Nephron (organoid): ENCODE data around the gene LGMN.

Experiments
- H3K27ac Mint-ChIP-seq, 3 experiments: 2 replicates each; pipeline ENCODE4 v1.8.0; 2020; ENCODE audit warnings: mixed read lengths in 3 of 3, mild to moderate bottlenecking in 2 of 3, moderate library complexity in 1 of 3
- H3K27me3 Mint-ChIP-seq: 2 replicates; pipeline ENCODE4 v1.8.0; 2021; ENCODE audit warnings: low read depth, mild to moderate bottlenecking, moderate library complexity, mixed read lengths
- H3K36me3 Mint-ChIP-seq: 2 replicates; pipeline ENCODE4 v1.8.0; 2020; ENCODE audit warnings: low read depth, mixed read lengths
- H3K4me1 Mint-ChIP-seq: 2 replicates; pipeline ENCODE4 v1.8.0; 2020; ENCODE audit warnings: mixed read lengths
- H3K4me3 Mint-ChIP-seq, 3 experiments: 2 replicates each; pipeline ENCODE4 v1.8.0; 2020; ENCODE audit warnings: mild to moderate bottlenecking in 3 of 3, mixed read lengths in 3 of 3, moderate library complexity in 2 of 3
- H3K9me3 Mint-ChIP-seq: 2 replicates; pipeline ENCODE4 v1.8.0; 2020; ENCODE audit warnings: mixed read lengths
- CTCF ChIP-seq, 3 experiments: fragments of 200-600 bp; sonication (generic); IDR thresholded peaks; one replicate each; pipeline ENCODE4 v1.5.0; 2021; ENCODE audit warnings: antibody characterized with exemption in 3 of 3; ENCODE audit not compliant: unreplicated experiment in 3 of 3

LGMN gene

DNA sequence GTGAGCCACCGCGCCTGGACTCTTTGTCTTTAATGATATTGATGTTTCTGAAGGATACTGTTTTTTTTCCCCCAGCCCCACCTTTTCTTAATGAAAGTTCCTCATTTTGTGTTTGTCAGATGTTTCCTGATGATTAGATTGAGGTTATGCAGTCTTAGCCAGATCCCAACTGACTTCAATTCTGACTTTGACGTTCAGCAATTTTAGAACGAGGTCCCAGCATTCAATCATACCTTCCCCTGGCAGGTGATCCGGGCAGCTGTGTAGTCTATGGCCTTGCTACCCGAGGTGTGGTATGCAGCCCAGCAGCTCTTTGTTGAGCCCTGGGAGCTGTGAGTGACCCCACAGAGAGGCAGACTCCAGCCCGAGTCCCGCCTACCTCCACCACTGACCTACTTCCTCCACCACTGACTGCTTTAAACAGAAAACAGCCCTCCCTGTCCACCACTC, 82.7 kb downstream of the LGMN start:
- Mint-ChIP-seq H3K4me3 (no peak overlapping the region), H3K9me3 (no peaks in the 10 kb centered on the region), H3K4me1 (no peaks in the 10 kb centered on the region), H3K27me3 (peaks cover 3% of the 10 kb centered on the region), H3K36me3 (peaks cover 10% of the 10 kb centered on the region), H3K27ac (no peak overlapping the region)
- TF ChIP-seq CTCF (IDR thresholded peaks at IDR 0.05; ENCODE audit: unreplicated experiment in 3 of 3) = no peak

DNA sequence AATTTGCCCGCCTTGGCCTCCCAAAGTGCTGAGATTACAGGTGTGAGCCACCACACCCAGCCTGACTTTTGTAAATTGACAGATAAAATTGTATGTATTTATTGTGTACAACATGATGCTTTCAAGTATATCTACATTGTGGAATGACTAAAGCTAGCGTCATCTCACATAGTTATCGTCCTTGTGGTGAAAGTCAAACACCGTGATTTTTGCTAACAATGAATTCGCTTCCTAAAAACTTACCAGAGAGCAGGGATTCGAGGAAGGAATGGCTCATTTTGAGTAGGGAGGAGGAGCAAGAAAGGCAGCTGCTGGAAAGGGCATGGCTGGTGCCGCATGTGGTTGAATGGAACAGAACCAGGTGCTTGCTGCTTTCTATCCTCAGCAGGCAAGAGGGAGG, 85.4 kb downstream of the LGMN start:
- no peaks in the 10 kb centered on the region for H3K9me3 Mint-ChIP-seq
- H3K4me1 Mint-ChIP-seq = no peaks in the 10 kb centered on the region
- no peak overlapping the region for H3K27ac Mint-ChIP-seq
- peaks cover 3% of the 10 kb centered on the region for H3K27me3 Mint-ChIP-seq
- H3K4me3 Mint-ChIP-seq = no peak overlapping the region
- no peak for TF ChIP-seq CTCF (IDR thresholded peaks at IDR 0.05; ENCODE audit: unreplicated experiment in 3 of 3)
- peaks cover 10% of the 10 kb centered on the region for H3K36me3 Mint-ChIP-seq

GRCh38 chr14:92660571-92660970, 87.9 kb downstream of the LGMN start:
- TF ChIP-seq CTCF (IDR thresholded peaks at IDR 0.05; ENCODE audit: unreplicated experiment in 3 of 3) = no peak
- Mint-ChIP-seq H3K27me3 (no peaks in the 10 kb centered on the region), H3K4me3 (no peak overlapping the region), H3K9me3 (no peaks in the 10 kb centered on the region), H3K4me1 (no peaks in the 10 kb centered on the region), H3K36me3 (peaks cover 4% of the 10 kb centered on the region), H3K27ac (no peak overlapping the region)

DNA sequence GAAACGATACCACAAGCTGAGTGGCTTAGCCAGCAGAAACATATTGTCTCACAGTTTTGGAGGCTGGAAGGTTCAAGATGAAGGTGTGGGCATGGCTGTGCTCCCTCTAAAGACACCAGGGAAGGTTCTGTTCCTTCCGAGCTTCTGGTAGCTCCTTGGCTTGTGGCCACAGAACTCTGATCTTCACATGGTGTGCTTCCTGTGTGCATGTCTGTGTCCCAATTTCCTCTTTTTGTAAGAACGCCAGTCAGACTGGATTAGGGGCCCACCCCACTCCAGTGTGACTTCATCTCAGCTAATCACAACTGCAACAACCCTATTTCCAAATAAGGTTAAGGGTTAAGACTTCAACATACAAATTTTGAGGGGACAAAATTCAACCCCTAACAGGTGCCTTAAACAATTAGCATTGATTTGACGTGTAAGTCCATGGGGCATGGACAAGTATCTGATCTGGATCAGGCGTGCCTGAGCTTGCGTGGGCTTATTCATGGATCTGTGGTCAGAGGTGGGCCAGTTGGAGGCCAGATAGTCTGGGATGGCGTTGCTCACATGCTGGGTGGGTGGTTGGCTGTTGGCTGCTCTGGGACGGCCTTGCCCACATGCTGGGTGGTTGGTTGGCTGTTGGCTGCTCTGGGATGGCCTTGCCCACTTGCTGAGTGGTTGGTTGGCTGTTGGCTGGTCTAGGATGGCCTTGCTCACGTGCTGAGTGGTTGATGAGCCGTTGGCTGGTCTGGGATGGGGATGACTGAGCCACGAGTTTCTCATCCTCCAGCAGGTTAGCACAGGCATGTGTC, 88.5 kb downstream of the LGMN start:
- no peaks in the 10 kb centered on the region for H3K27me3 Mint-ChIP-seq
- no peak for TF ChIP-seq CTCF (IDR thresholded peaks at IDR 0.05; ENCODE audit: unreplicated experiment in 3 of 3)
- peaks cover 4% of the 10 kb centered on the region for H3K36me3 Mint-ChIP-seq
- H3K4me1 Mint-ChIP-seq = no peaks in the 10 kb centered on the region
- H3K9me3 Mint-ChIP-seq = no peaks in the 10 kb centered on the region
- no peak overlapping the region for H3K27ac Mint-ChIP-seq
- H3K4me3 Mint-ChIP-seq = no peak overlapping the region

GRCh38 chr14:92658684-92659083, 89.7 kb downstream of the LGMN start:
- H3K4me1 Mint-ChIP-seq = no peaks in the 10 kb centered on the region
- H3K27me3 Mint-ChIP-seq = no peaks in the 10 kb centered on the region
- H3K9me3 Mint-ChIP-seq = no peaks in the 10 kb centered on the region

More at GRCh38 chr14:92658684-92659083, 89.7 kb downstream of the LGMN start:
- H3K4me3 Mint-ChIP-seq = no peak overlapping the region
- H3K27ac Mint-ChIP-seq = no peak overlapping the region
- peaks cover 4% of the 10 kb centered on the region for H3K36me3 Mint-ChIP-seq
- TF ChIP-seq CTCF (IDR thresholded peaks at IDR 0.05; ENCODE audit: unreplicated experiment in 3 of 3) = no peak
